ENCODE measurements around the gene NDUFS1. TPM values are rescaled to one million over a fixed set of nuclear protein-coding genes. Genes with fewer than 3 reads are reported as not detected.
"Not testable (repeated sequence)": the region's sequence is repeated elsewhere in the genome, so short reads cannot be mapped to it uniquely, and the experiment has no call there.

Gene NDUFS1
- total and polyA plus RNA-seq, 2 donors (not counting 1 experiment from before 2014, with no cell fraction given): 12.3 to 46.3 TPM

DNA sequence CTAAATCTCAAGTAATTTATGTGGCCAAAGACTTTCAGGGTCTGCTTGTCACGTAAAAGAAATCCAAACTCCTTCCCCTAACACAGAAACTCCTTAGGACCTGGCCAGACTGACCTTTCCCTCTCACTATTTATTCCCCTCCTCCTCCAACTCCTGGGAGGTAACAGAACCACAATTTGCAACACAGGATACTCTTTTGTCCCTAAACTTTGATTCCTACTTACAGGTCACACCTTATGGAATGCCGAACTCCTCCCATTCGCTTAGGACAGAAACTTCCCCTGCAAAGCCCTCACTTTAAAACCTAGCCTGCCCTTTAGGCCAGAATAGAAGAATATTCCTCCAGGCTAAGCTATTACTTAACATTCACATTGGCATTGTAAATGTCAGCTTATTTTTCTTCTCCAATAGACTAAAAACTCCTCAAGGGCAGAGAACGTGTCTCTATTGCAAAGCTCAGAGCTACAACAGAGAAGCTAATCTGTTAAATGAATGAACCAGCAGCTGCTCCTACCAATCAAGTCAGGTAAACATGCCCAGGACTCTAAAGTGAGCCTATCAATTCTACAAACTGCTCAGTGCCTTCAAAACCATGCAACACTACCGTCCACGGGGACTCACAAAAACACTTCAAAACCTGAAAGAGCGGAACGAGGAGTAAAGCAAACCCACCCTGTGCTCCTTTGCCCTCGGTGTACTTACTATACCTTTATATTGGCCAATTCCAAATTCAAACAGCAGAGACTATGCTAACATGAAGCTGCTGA lies 79.4 kb downstream of the NDUFS1 start:
- intact Hi-C loops (cut with micrococcal nuclease): loop anchor here (5.0 to 10.0 kb wide), 6 partner anchors 48 to 1545 kb away; partner anchors contain the start of genes CREB1, FASTKD2, MDH1B and METTL21A
- Histone ChIP-seq H3K27ac (ENCODE audit: low read length in 2 of 2) (no peak overlapping the region), H3K4me3 (ENCODE audit: control extremely low read depth in 1 of 5, extremely low read depth in 1 of 5, insufficient read depth in 1 of 5, low read depth in 2 of 5, low read length in 4 of 5) (no peak overlapping the region), H3K27me3 (replicated peaks in 1 of 4; ENCODE audit: control extremely low read depth in 1 of 4, control insufficient read depth in 3 of 4, insufficient read depth in 4 of 4, low read length in 3 of 4) (no peaks in the 10 kb centered on the region), H3K4me1 (ENCODE audit: control insufficient read depth in 2 of 2, insufficient read depth in 2 of 2, low read length in 2 of 2) (peaks cover 17 to 18% of the 10 kb centered on the region in 2 donors), H3K9ac (ENCODE audit: low read length) (no peak overlapping the region), H3K36me3 (replicated peaks in 1 of 2; ENCODE audit: control extremely low read depth in 1 of 2, control insufficient read depth in 1 of 2, extremely low read depth in 1 of 2, insufficient read depth in 2 of 2, low read length in 1 of 2) (peaks cover 0 to 3% of the 10 kb centered on the region in 2 experiments), H3K79me2 (ENCODE audit: control insufficient read depth, insufficient read depth, low read length) (peaks cover 98% of the 10 kb centered on the region), H2AFZ (ENCODE audit: insufficient read depth, low read depth, low read length, poor library complexity, severe bottlenecking) (no peak overlapping the region), H3K4me2 (replicated peaks; ENCODE audit: low read depth, low read length, poor library complexity, severe bottlenecking) (no peak overlapping the region), H4K20me1 (ENCODE audit: control insufficient read depth, insufficient read depth, low read length, poor library complexity, severe bottlenecking) (peaks cover 60% of the 10 kb centered on the region), H3K9me3 (ENCODE audit: control extremely low read depth in 1 of 3, control insufficient read depth in 2 of 3, insufficient read depth in 1 of 3, low read length in 2 of 3) (no peaks in the 10 kb centered on the region)
- Mint-ChIP-seq H3K27ac (no peak overlapping the region), H3K4me3 (no peak overlapping the region), H3K9me3 (ENCODE audit: insufficient read depth) (no peaks in the 10 kb centered on the region), H3K27me3 (no peaks in the 10 kb centered on the region), H3K4me1 (peaks cover 48% of the 10 kb centered on the region)
- ATAC-seq (ENCODE audit: low read depth) (no peak), DNase-seq (no peak)
- ChIA-PET POLR2A (interaction anchor here (0.6 kb wide), 1 partner anchor 49 kb away, joined by 5 read pairs; no protein-coding TSS in a partner anchor), CTCF (no interaction called here)
- TF ChIP-seq CTCF (IDR thresholded peaks at IDR 0.05): no peak
- TF ChIP-seq EZH2 (IDR thresholded peaks at IDR 0.05; ENCODE audit: borderline replicate concordance, insufficient read depth, low read depth, low read length, poor library complexity, severe bottlenecking): no peak
- WGBS (ENCODE audit: insufficient coverage): 87% methylated on average over 6 of the region's 9 CpGs

DNA sequence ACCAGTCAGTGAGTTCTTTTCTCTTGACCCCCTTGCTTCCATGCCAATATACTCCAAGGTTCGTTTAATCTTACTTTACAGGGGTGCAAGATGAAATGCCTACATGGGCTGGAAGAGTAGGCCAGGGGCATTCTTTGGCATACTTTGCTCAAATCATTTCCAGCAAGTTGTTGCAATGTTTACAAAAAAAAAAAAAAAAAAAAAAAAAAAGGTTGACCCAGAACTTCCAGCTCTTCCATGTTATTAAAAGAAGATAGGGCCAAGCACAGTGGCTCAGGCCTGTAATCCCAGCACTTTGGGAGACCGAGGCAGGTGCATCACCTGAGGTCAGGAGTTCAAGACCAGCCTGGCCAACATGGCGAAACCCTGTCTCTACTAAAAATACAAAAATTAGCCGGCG lies 81.4 kb downstream of the NDUFS1 start:
- 100% methylated on average over 4 of the region's 5 CpGs for WGBS (ENCODE audit: insufficient coverage)
- H2AFZ ChIP-seq (ENCODE audit: insufficient read depth, low read depth, low read length, poor library complexity, severe bottlenecking); intact Hi-C loops (cut with micrococcal nuclease); POLR2A ChIA-PET; H3K36me3 ChIP-seq (replicated peaks in 1 of 2; ENCODE audit: control extremely low read depth in 1 of 2, control insufficient read depth in 1 of 2, extremely low read depth in 1 of 2, insufficient read depth in 2 of 2, low read length in 1 of 2); H3K4me3 ChIP-seq (ENCODE audit: control extremely low read depth in 1 of 5, extremely low read depth in 1 of 5, insufficient read depth in 1 of 5, low read depth in 2 of 5, low read length in 4 of 5); CTCF ChIA-PET; H3K27ac ChIP-seq (ENCODE audit: low read length in 2 of 2); DNase-seq; H3K4me2 ChIP-seq (replicated peaks; ENCODE audit: low read depth, low read length, poor library complexity, severe bottlenecking); H3K9me3 ChIP-seq (ENCODE audit: control extremely low read depth in 1 of 3, control insufficient read depth in 2 of 3, insufficient read depth in 1 of 3, low read length in 2 of 3); H3K27me3 Mint-ChIP-seq; ATAC-seq (ENCODE audit: low read depth); H3K4me3 Mint-ChIP-seq; H3K9ac ChIP-seq (ENCODE audit: low read length); H3K27me3 ChIP-seq (replicated peaks in 1 of 4; ENCODE audit: control extremely low read depth in 1 of 4, control insufficient read depth in 3 of 4, insufficient read depth in 4 of 4, low read length in 3 of 4); H3K27ac Mint-ChIP-seq; H3K9me3 Mint-ChIP-seq (ENCODE audit: insufficient read depth): not testable (repeated sequence)
- Histone ChIP-seq H3K79me2 (ENCODE audit: control insufficient read depth, insufficient read depth, low read length) (peaks cover 98% of the 10 kb centered on the region), H3K4me1 (ENCODE audit: control insufficient read depth in 2 of 2, insufficient read depth in 2 of 2, low read length in 2 of 2) (peaks cover 15 to 22% of the 10 kb centered on the region in 2 donors), H4K20me1 (ENCODE audit: control insufficient read depth, insufficient read depth, low read length, poor library complexity, severe bottlenecking) (peaks cover 75% of the 10 kb centered on the region)
- H3K4me1 Mint-ChIP-seq: peaks cover 49% of the 10 kb centered on the region

All from B cell (primary cell).